Measurements from ENCODE around the gene SETBP1.

SETBP1 gene

GRCh38 chr18:44807766-44808165 is 127.1 kb downstream of the SETBP1 start:
- no peak overlapping the region for H3K27ac Mint-ChIP-seq
- peak overlapping the region; percentile 22 for H3K4me3 Mint-ChIP-seq
- peaks cover 49% of the 10 kb centered on the region for H3K4me1 Mint-ChIP-seq
- no peaks in the 10 kb centered on the region for H3K27me3 Mint-ChIP-seq
- peaks cover 35% of the 10 kb centered on the region for H3K36me3 Mint-ChIP-seq
- no peak for ATAC-seq (ENCODE audit: low read depth)
- DNase-seq (ENCODE audit: low spot score in 2 of 2): no peak
- no peaks in the 10 kb centered on the region for H3K9me3 Mint-ChIP-seq

GRCh38 chr18:44811572-44812125 is 131.0 kb downstream of the SETBP1 start:
- no peak for ATAC-seq (ENCODE audit: low read depth)
- Mint-ChIP-seq H3K27me3 (no peaks in the 10 kb centered on the region), H3K4me3 (no peak overlapping the region), H3K4me1 (peaks cover 42% of the 10 kb centered on the region), H3K27ac (no peak overlapping the region), H3K9me3 (no peaks in the 10 kb centered on the region), H3K36me3 (peaks cover 32% of the 10 kb centered on the region)
- no peak for DNase-seq (ENCODE audit: low spot score in 2 of 2)

- no peaks in the 10 kb centered on the region for H3K9me3 Mint-ChIP-seq
- no peaks in the 10 kb centered on the region for H3K27me3 Mint-ChIP-seq
- H3K4me1 Mint-ChIP-seq: peaks cover 44% of the 10 kb centered on the region
- no peak for DNase-seq (ENCODE audit: low spot score in 2 of 2)
- no peak overlapping the region for H3K27ac Mint-ChIP-seq
- ATAC-seq (ENCODE audit: low read depth): no peak
- H3K36me3 Mint-ChIP-seq: peaks cover 35% of the 10 kb centered on the region
- no peak overlapping the region for H3K4me3 Mint-ChIP-seq
Measured at GRCh38 chr18:44812426-44812825, 131.7 kb downstream of the SETBP1 start.

- DNase-seq (ENCODE audit: low spot score in 2 of 2): no peak
- Mint-ChIP-seq H3K4me1 (peaks cover 44% of the 10 kb centered on the region), H3K4me3 (no peak overlapping the region), H3K36me3 (peaks cover 27% of the 10 kb centered on the region), H3K27ac (no peak overlapping the region), H3K9me3 (no peaks in the 10 kb centered on the region), H3K27me3 (no peaks in the 10 kb centered on the region)
- ATAC-seq (ENCODE audit: low read depth): no peak
Measured at GRCh38 chr18:44813586-44813985, 132.9 kb downstream of the SETBP1 start.

- DNase-seq (ENCODE audit: low spot score in 2 of 2) (no peak), ATAC-seq (ENCODE audit: low read depth) (no peak)
- Mint-ChIP-seq H3K4me3 (no peak overlapping the region), H3K4me1 (peaks cover 47% of the 10 kb centered on the region), H3K27me3 (no peaks in the 10 kb centered on the region), H3K27ac (peak overlapping the region; percentile 67), H3K9me3 (no peaks in the 10 kb centered on the region), H3K36me3 (peaks cover 25% of the 10 kb centered on the region)
Measured at GRCh38 chr18:44815108-44815507, 134.4 kb downstream of the SETBP1 start.

GRCh38 chr18:44816050-44816449 is 135.4 kb downstream of the SETBP1 start:
- H3K36me3 Mint-ChIP-seq: peaks cover 25% of the 10 kb centered on the region
- peaks cover 50% of the 10 kb centered on the region for H3K4me1 Mint-ChIP-seq
- no peak for ATAC-seq (ENCODE audit: low read depth)
- no peaks in the 10 kb centered on the region for H3K9me3 Mint-ChIP-seq
- no peak overlapping the region for H3K4me3 Mint-ChIP-seq
- peak overlapping the region; percentile 9 for H3K27ac Mint-ChIP-seq
- no peak for DNase-seq (ENCODE audit: low spot score in 2 of 2)
- no peaks in the 10 kb centered on the region for H3K27me3 Mint-ChIP-seq

- peak overlapping the region; percentile 9 for H3K27ac Mint-ChIP-seq
- DNase-seq (ENCODE audit: low spot score in 2 of 2): no peak
- no peaks in the 10 kb centered on the region for H3K27me3 Mint-ChIP-seq
- peaks cover 25% of the 10 kb centered on the region for H3K36me3 Mint-ChIP-seq
- H3K9me3 Mint-ChIP-seq: no peaks in the 10 kb centered on the region
- H3K4me1 Mint-ChIP-seq: peaks cover 50% of the 10 kb centered on the region
- H3K4me3 Mint-ChIP-seq: no peak overlapping the region
- no peak for ATAC-seq (ENCODE audit: low read depth)
Measured at GRCh38 chr18:44816477-44816876, 135.8 kb downstream of the SETBP1 start.

- ATAC-seq (ENCODE audit: low read depth): peak; percentile 45
- Mint-ChIP-seq H3K27me3 (no peaks in the 10 kb centered on the region), H3K4me3 (peak overlapping the region; percentile 61), H3K4me1 (peaks cover 64% of the 10 kb centered on the region), H3K27ac (peak overlapping the region; percentile 80), H3K9me3 (no peaks in the 10 kb centered on the region), H3K36me3 (peaks cover 31% of the 10 kb centered on the region)
- no peak for DNase-seq (ENCODE audit: low spot score in 2 of 2)
Measured at GRCh38 chr18:44817831-44818473, 137.3 kb downstream of the SETBP1 start.

GRCh38 chr18:44818668-44819403 is 138.1 kb downstream of the SETBP1 start:
- no peaks in the 10 kb centered on the region for H3K9me3 Mint-ChIP-seq
- H3K36me3 Mint-ChIP-seq: peaks cover 31% of the 10 kb centered on the region
- ATAC-seq (ENCODE audit: low read depth) (peak; percentile 71), DNase-seq (ENCODE audit: low spot score in 2 of 2) (no peak)
- H3K4me1 Mint-ChIP-seq: peaks cover 70% of the 10 kb centered on the region
- H3K27ac Mint-ChIP-seq: peak overlapping the region; percentile 80
- peak overlapping the region; percentile 63 for H3K4me3 Mint-ChIP-seq
- H3K27me3 Mint-ChIP-seq: no peaks in the 10 kb centered on the region

GRCh38 chr18:44819944-44820510 is 139.3 kb downstream of the SETBP1 start:
- Mint-ChIP-seq H3K27ac (peak overlapping the region; percentile 80), H3K9me3 (no peaks in the 10 kb centered on the region), H3K4me1 (peaks cover 73% of the 10 kb centered on the region), H3K36me3 (peaks cover 28% of the 10 kb centered on the region), H3K27me3 (no peaks in the 10 kb centered on the region), H3K4me3 (no peak overlapping the region)
- no peak for ATAC-seq (ENCODE audit: low read depth)
- DNase-seq (ENCODE audit: low spot score in 2 of 2): no peak

GRCh38 chr18:44821924-44822323 is 141.2 kb downstream of the SETBP1 start:
- Mint-ChIP-seq H3K4me3 (no peak overlapping the region), H3K36me3 (peaks cover 22% of the 10 kb centered on the region), H3K4me1 (peaks cover 69% of the 10 kb centered on the region)

GRCh38 chr18:44823286-44823685 is 142.6 kb downstream of the SETBP1 start:
- Mint-ChIP-seq H3K4me1 (peaks cover 65% of the 10 kb centered on the region), H3K27me3 (no peaks in the 10 kb centered on the region), H3K36me3 (peaks cover 21% of the 10 kb centered on the region), H3K4me3 (no peak overlapping the region), H3K27ac (no peak overlapping the region), H3K9me3 (no peaks in the 10 kb centered on the region)
- DNase-seq (ENCODE audit: low spot score in 2 of 2) (no peak), ATAC-seq (ENCODE audit: low read depth) (no peak)

More at GRCh38 chr18:44821924-44822323, 141.2 kb downstream of the SETBP1 start:
- ATAC-seq (ENCODE audit: low read depth): no peak
- no peaks in the 10 kb centered on the region for H3K27me3 Mint-ChIP-seq
- no peaks in the 10 kb centered on the region for H3K9me3 Mint-ChIP-seq
- peak overlapping the region; percentile 66 for H3K27ac Mint-ChIP-seq
- DNase-seq (ENCODE audit: low spot score in 2 of 2): no peak

GRCh38 chr18:44823782-44824181 is 143.1 kb downstream of the SETBP1 start:
- Mint-ChIP-seq H3K27ac (no peak overlapping the region), H3K4me1 (peaks cover 62% of the 10 kb centered on the region), H3K27me3 (no peaks in the 10 kb centered on the region), H3K4me3 (no peak overlapping the region), H3K9me3 (no peaks in the 10 kb centered on the region), H3K36me3 (peaks cover 21% of the 10 kb centered on the region)
- no peak for DNase-seq (ENCODE audit: low spot score in 2 of 2)
- ATAC-seq (ENCODE audit: low read depth): no peak

- Mint-ChIP-seq H3K9me3 (no peaks in the 10 kb centered on the region), H3K4me1 (peaks cover 55% of the 10 kb centered on the region), H3K4me3 (no peak overlapping the region), H3K27me3 (no peaks in the 10 kb centered on the region), H3K36me3 (peaks cover 19% of the 10 kb centered on the region), H3K27ac (peak overlapping the region; percentile 43)
- DNase-seq (ENCODE audit: low spot score in 2 of 2) (no peak), ATAC-seq (ENCODE audit: low read depth) (peak; percentile 56)
Measured at GRCh38 chr18:44824884-44825283, 144.2 kb downstream of the SETBP1 start.

Data from memory B cell (primary cell).